Type B pancreatic cell (in vitro differentiated cells): ENCODE results near the gene COG1. TPM values are rescaled to one million over a fixed set of nuclear protein-coding genes. Genes with fewer than 3 reads are reported as not detected.

Source experiments
- DNase-seq: peaks from one replicate; pipeline ENCODE4 v3.0.0; 2021; ENCODE audit warnings: mixed read lengths; ENCODE audit not compliant: unreplicated experiment; ENCODE audit errors: extremely low spot score
- H3K27ac Mint-ChIP-seq: 2 replicates; pipeline ENCODE4 v1.8.0; 2021; ENCODE audit warnings: mild to moderate bottlenecking, mixed read lengths
- H3K27me3 Mint-ChIP-seq: 2 replicates; pipeline ENCODE4 v1.8.0; 2021; ENCODE audit warnings: mixed read lengths
- H3K36me3 Mint-ChIP-seq: 2 replicates; pipeline ENCODE4 v1.8.0; 2021; ENCODE audit warnings: mixed read lengths
- H3K4me1 Mint-ChIP-seq: one replicate; pipeline ENCODE4 v1.8.0; 2021; ENCODE audit warnings: mixed read lengths; ENCODE audit not compliant: unreplicated experiment
- H3K4me3 Mint-ChIP-seq: 2 replicates; pipeline ENCODE4 v1.8.0; 2021; ENCODE audit warnings: mild to moderate bottlenecking, mixed read lengths
- H3K9me3 Mint-ChIP-seq: 2 replicates; pipeline ENCODE4 v1.8.0; 2021; ENCODE audit warnings: mixed read lengths
- total RNA-seq: library from RNA; stranded (reverse); gene quantifications from 2 replicates; pipeline ENCODE4 v1.2.1, GENCODE V29; 2021; ENCODE audit warnings: low replicate concordance
- TF ChIP-seq, protein P1 (sequence below): fragments of 200-600 bp; sonication (generic); conservative IDR thresholded peaks from 2 replicates; pipeline ENCODE4 v1.5.0; 2021; ENCODE audit warnings: antibody characterized with exemption, mild to moderate bottlenecking

The COG1 gene
- total RNA-seq, 1 donor from 2014 or later: 36.5 TPM

GRCh38 chr17:73199751-73200317, 7.0 kb downstream of the COG1 start:
- Mint-ChIP-seq H3K9me3 (no peaks in the 10 kb centered on the region), H3K27ac (no peak overlapping the region), H3K4me3 (no peak overlapping the region), H3K4me1 (peaks cover 15% of the 10 kb centered on the region), H3K36me3 (peaks cover 58% of the 10 kb centered on the region), H3K27me3 (no peaks in the 10 kb centered on the region)
- TF ChIP-seq, protein P1, sequence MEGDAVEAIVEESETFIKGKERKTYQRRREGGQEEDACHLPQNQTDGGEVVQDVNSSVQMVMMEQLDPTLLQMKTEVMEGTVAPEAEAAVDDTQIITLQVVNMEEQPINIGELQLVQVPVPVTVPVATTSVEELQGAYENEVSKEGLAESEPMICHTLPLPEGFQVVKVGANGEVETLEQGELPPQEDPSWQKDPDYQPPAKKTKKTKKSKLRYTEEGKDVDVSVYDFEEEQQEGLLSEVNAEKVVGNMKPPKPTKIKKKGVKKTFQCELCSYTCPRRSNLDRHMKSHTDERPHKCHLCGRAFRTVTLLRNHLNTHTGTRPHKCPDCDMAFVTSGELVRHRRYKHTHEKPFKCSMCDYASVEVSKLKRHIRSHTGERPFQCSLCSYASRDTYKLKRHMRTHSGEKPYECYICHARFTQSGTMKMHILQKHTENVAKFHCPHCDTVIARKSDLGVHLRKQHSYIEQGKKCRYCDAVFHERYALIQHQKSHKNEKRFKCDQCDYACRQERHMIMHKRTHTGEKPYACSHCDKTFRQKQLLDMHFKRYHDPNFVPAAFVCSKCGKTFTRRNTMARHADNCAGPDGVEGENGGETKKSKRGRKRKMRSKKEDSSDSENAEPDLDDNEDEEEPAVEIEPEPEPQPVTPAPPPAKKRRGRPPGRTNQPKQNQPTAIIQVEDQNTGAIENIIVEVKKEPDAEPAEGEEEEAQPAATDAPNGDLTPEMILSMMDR: no peak
- DNase-seq: no peak

DNA sequence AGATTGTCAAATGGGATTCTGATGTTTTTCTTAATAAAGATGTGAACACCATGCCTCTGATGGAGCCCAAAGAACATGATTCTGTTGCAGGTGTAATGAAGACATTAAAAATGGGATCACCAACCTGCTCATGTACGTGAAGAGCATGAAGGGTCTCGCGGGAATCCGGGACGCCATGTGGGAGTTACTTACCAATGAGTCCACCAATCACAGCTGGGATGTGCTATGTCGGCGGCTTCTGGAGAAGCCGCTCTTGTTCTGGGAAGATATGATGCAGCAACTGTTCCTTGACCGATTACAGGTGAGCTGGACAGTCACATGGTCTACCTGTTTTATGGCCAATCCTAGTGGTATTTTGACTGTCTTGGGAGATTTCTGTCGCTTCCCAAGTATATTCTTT, 7.6 kb downstream of the COG1 start:
- TF ChIP-seq, protein P1: no peak
- peaks cover 58% of the 10 kb centered on the region for H3K36me3 Mint-ChIP-seq

GRCh38 chr17:73201215-73202069, 8.6 kb downstream of the COG1 start:
- peaks cover 11% of the 10 kb centered on the region for H3K4me1 Mint-ChIP-seq
- H3K36me3 Mint-ChIP-seq: peaks cover 50% of the 10 kb centered on the region
- DNase-seq: no peak
- H3K27ac Mint-ChIP-seq: no peak overlapping the region
- no peaks in the 10 kb centered on the region for H3K27me3 Mint-ChIP-seq
- H3K4me3 Mint-ChIP-seq: no peak overlapping the region
- TF ChIP-seq, protein P1: no peak
- no peaks in the 10 kb centered on the region for H3K9me3 Mint-ChIP-seq

More for the DNA sequence above, 7.6 kb downstream of the COG1 start:
- Mint-ChIP-seq H3K27ac (no peak overlapping the region), H3K4me1 (peaks cover 11% of the 10 kb centered on the region), H3K4me3 (no peak overlapping the region), H3K9me3 (no peaks in the 10 kb centered on the region), H3K27me3 (no peaks in the 10 kb centered on the region)
- no peak for DNase-seq

DNA sequence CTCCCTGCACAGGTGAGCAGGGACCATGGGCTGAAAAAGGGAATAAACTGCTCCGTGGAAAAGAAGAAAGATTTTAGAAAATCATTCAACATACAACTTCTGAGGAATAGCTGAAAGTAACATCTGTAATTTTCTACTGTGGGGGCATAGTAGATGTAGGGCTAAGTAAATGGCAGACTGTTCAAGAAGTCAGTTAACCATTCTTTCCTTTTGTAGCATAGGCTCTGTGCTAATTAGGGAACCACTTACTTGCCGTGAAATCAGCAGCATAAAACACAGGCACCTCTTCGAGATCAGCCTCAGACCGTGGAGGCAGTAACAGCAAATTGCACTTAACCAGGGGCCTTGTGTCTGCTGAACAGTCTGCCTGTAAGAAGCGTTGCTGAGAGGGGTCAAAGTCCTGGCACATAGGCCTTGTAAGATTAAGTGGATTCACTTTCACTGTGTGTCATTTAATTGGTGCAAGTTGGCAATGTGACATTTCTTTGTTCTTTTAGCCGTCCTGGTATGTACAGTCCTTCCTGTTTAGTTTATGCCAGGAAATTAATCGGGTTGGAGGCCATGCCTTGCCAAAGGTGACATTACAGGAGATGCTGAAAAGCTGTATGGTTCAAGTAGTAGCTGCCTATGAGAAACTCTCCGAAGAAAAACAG, 10.4 kb downstream of the COG1 start:
- no peaks in the 10 kb centered on the region for H3K27me3 Mint-ChIP-seq
- H3K36me3 Mint-ChIP-seq: peaks cover 44% of the 10 kb centered on the region

GRCh38 chr17:73203788-73204479, 11.1 kb downstream of the COG1 start:
- Mint-ChIP-seq H3K4me1 (peaks cover 11% of the 10 kb centered on the region), H3K4me3 (peak overlapping the region; percentile 38), H3K36me3 (peaks cover 46% of the 10 kb centered on the region), H3K9me3 (no peaks in the 10 kb centered on the region), H3K27ac (peak overlapping the region; percentile 60), H3K27me3 (no peaks in the 10 kb centered on the region)
- DNase-seq: no peak
- TF ChIP-seq, protein P1: no peak

More for the DNA sequence above, 10.4 kb downstream of the COG1 start:
- H3K4me3 Mint-ChIP-seq: peak overlapping the region; percentile 38
- no peak for DNase-seq
- H3K4me1 Mint-ChIP-seq: peaks cover 11% of the 10 kb centered on the region
- TF ChIP-seq, protein P1: no peak
- no peaks in the 10 kb centered on the region for H3K9me3 Mint-ChIP-seq
- H3K27ac Mint-ChIP-seq: peak overlapping the region; percentile 60
